Measurements from ENCODE around the gene FRMD4B.

FRMD4B gene

GRCh38 chr3:69357196-69357595 lies 28.7 kb downstream of the FRMD4B start:
- TF ChIP-seq POLR2A (IDR thresholded peaks at IDR 0.05; ENCODE audit: low read depth, low read length) (no peak), SPI1 (IDR thresholded peaks at IDR 0.05; ENCODE audit: low read depth, low read length) (no peak), POLR2AphosphoS5 (IDR thresholded peaks at IDR 0.05; ENCODE audit: low read depth, low read length) (no peak), TAF1 (IDR thresholded peaks at IDR 0.05; ENCODE audit: low read depth, low read length) (no peak), POU2F2 (IDR thresholded peaks at IDR 0.05; ENCODE audit: low read depth, low read length) (no peak), PAX5 (IDR thresholded peaks at IDR 0.05; ENCODE audit: insufficient read depth, low read length, severe bottlenecking) (no peak)
- no peak for FAIRE-seq
- no peak for DNase-seq (ENCODE audit: insufficient read length, low spot score)

- TF ChIP-seq PAX5 (IDR thresholded peaks at IDR 0.05; ENCODE audit: insufficient read depth, low read length, severe bottlenecking) (no peak), POLR2A (IDR thresholded peaks at IDR 0.05; ENCODE audit: low read depth, low read length) (no peak), TAF1 (IDR thresholded peaks at IDR 0.05; ENCODE audit: low read depth, low read length) (no peak), SPI1 (IDR thresholded peaks at IDR 0.05; ENCODE audit: low read depth, low read length) (no peak), POU2F2 (IDR thresholded peaks at IDR 0.05; ENCODE audit: low read depth, low read length) (no peak), POLR2AphosphoS5 (IDR thresholded peaks at IDR 0.05; ENCODE audit: low read depth, low read length) (no peak)
- no peak for DNase-seq (ENCODE audit: insufficient read length, low spot score)
- no peak for FAIRE-seq
Observed at GRCh38 chr3:69354948-69355347, 30.9 kb downstream of the FRMD4B start.

- TF ChIP-seq POLR2A (IDR thresholded peaks at IDR 0.05; ENCODE audit: low read depth, low read length) (peak; percentile 54; the same call in 1 of the 2 replicates), POU2F2 (IDR thresholded peaks at IDR 0.05; ENCODE audit: low read depth, low read length) (no peak), PAX5 (IDR thresholded peaks at IDR 0.05; ENCODE audit: insufficient read depth, low read length, severe bottlenecking) (no peak), POLR2AphosphoS5 (IDR thresholded peaks at IDR 0.05; ENCODE audit: low read depth, low read length) (no peak), TAF1 (IDR thresholded peaks at IDR 0.05; ENCODE audit: low read depth, low read length) (peak; percentile 36; the same call in 1 of the 2 replicates), SPI1 (IDR thresholded peaks at IDR 0.05; ENCODE audit: low read depth, low read length) (peak; percentile 32)
- no peak for DNase-seq (ENCODE audit: insufficient read length, low spot score)
- FAIRE-seq = peak; percentile 60
Observed at GRCh38 chr3:69353503-69353902, 32.4 kb downstream of the FRMD4B start.

GRCh38 chr3:69353088-69353478 lies 32.8 kb downstream of the FRMD4B start:
- no peak for TF ChIP-seq TAF1 (IDR thresholded peaks at IDR 0.05; ENCODE audit: low read depth, low read length)
- DNase-seq (ENCODE audit: insufficient read length, low spot score) (no peak), FAIRE-seq (no peak)

GRCh38 chr3:69352305-69353087 lies 33.4 kb downstream of the FRMD4B start:
- TF ChIP-seq TAF1 (IDR thresholded peaks at IDR 0.05; ENCODE audit: low read depth, low read length) (no peak), POLR2AphosphoS5 (IDR thresholded peaks at IDR 0.05; ENCODE audit: low read depth, low read length) (no peak), POU2F2 (IDR thresholded peaks at IDR 0.05; ENCODE audit: low read depth, low read length) (no peak), PAX5 (IDR thresholded peaks at IDR 0.05; ENCODE audit: insufficient read depth, low read length, severe bottlenecking) (no peak), SPI1 (IDR thresholded peaks at IDR 0.05; ENCODE audit: low read depth, low read length) (peak; percentile 11; the same call in 1 of the 2 replicates), POLR2A (IDR thresholded peaks at IDR 0.05; ENCODE audit: low read depth, low read length) (no peak)
- FAIRE-seq = no peak
- no peak for DNase-seq (ENCODE audit: insufficient read length, low spot score)

GRCh38 chr3:69343875-69344274 lies 42.0 kb downstream of the FRMD4B start:
- DNase-seq (ENCODE audit: insufficient read length, low spot score) = no peak
- no peak for FAIRE-seq
- TF ChIP-seq SPI1 (IDR thresholded peaks at IDR 0.05; ENCODE audit: low read depth, low read length) = no peak
- no peak for TF ChIP-seq TAF1 (IDR thresholded peaks at IDR 0.05; ENCODE audit: low read depth, low read length)
- TF ChIP-seq POU2F2 (IDR thresholded peaks at IDR 0.05; ENCODE audit: low read depth, low read length) = no peak
- TF ChIP-seq POLR2AphosphoS5 (IDR thresholded peaks at IDR 0.05; ENCODE audit: low read depth, low read length) = no peak
- TF ChIP-seq POLR2A (IDR thresholded peaks at IDR 0.05; ENCODE audit: low read depth, low read length) = no peak
- no peak for TF ChIP-seq PAX5 (IDR thresholded peaks at IDR 0.05; ENCODE audit: insufficient read depth, low read length, severe bottlenecking)

- no peak for TF ChIP-seq POLR2A (IDR thresholded peaks at IDR 0.05; ENCODE audit: low read depth, low read length)
- no peak for TF ChIP-seq PAX5 (IDR thresholded peaks at IDR 0.05; ENCODE audit: insufficient read depth, low read length, severe bottlenecking)
- TF ChIP-seq POLR2AphosphoS5 (IDR thresholded peaks at IDR 0.05; ENCODE audit: low read depth, low read length) = no peak
- no peak for TF ChIP-seq POU2F2 (IDR thresholded peaks at IDR 0.05; ENCODE audit: low read depth, low read length)
- no peak for TF ChIP-seq SPI1 (IDR thresholded peaks at IDR 0.05; ENCODE audit: low read depth, low read length)
- no peak for TF ChIP-seq TAF1 (IDR thresholded peaks at IDR 0.05; ENCODE audit: low read depth, low read length)
- DNase-seq (ENCODE audit: insufficient read length, low spot score) (no peak), FAIRE-seq (no peak)
Observed at GRCh38 chr3:69342074-69342473, 43.8 kb downstream of the FRMD4B start.

- DNase-seq (ENCODE audit: insufficient read length, low spot score) = no peak
- no peak for FAIRE-seq
Observed at GRCh38 chr3:69339760-69340159, 46.1 kb downstream of the FRMD4B start.

GRCh38 chr3:69338911-69339310 lies 47.0 kb downstream of the FRMD4B start:
- TF ChIP-seq POU2F2 (IDR thresholded peaks at IDR 0.05; ENCODE audit: low read depth, low read length) (no peak), POLR2AphosphoS5 (IDR thresholded peaks at IDR 0.05; ENCODE audit: low read depth, low read length) (no peak), TAF1 (IDR thresholded peaks at IDR 0.05; ENCODE audit: low read depth, low read length) (no peak), PAX5 (IDR thresholded peaks at IDR 0.05; ENCODE audit: insufficient read depth, low read length, severe bottlenecking) (no peak), SPI1 (IDR thresholded peaks at IDR 0.05; ENCODE audit: low read depth, low read length) (no peak), POLR2A (IDR thresholded peaks at IDR 0.05; ENCODE audit: low read depth, low read length) (no peak)
- FAIRE-seq = no peak
- no peak for DNase-seq (ENCODE audit: insufficient read length, low spot score)

More at GRCh38 chr3:69339760-69340159, 46.1 kb downstream of the FRMD4B start:
- no peak for TF ChIP-seq POU2F2 (IDR thresholded peaks at IDR 0.05; ENCODE audit: low read depth, low read length)
- no peak for TF ChIP-seq PAX5 (IDR thresholded peaks at IDR 0.05; ENCODE audit: insufficient read depth, low read length, severe bottlenecking)
- no peak for TF ChIP-seq SPI1 (IDR thresholded peaks at IDR 0.05; ENCODE audit: low read depth, low read length)
- no peak for TF ChIP-seq POLR2A (IDR thresholded peaks at IDR 0.05; ENCODE audit: low read depth, low read length)
- TF ChIP-seq TAF1 (IDR thresholded peaks at IDR 0.05; ENCODE audit: low read depth, low read length) = no peak
- TF ChIP-seq POLR2AphosphoS5 (IDR thresholded peaks at IDR 0.05; ENCODE audit: low read depth, low read length) = no peak
